OCI-LY3 (cell line): Measurements from ENCODE around the gene NELL1.

Experiments used
- CTCF ChIP-seq: fragments of 200-600, 300-600 bp; sonication (generic); IDR thresholded peaks from 2 replicates; pipeline ENCODE4 v1.5.1; 2014; ENCODE audit warnings: antibody characterized with exemption, low read length, low read depth
- EZH2phosphoT487 ChIP-seq: fragments of 200-600 bp; shearing (Covaris generic); IDR thresholded peaks from 2 replicates; pipeline ENCODE4 v1.6.1; 2018; ENCODE audit warnings: antibody characterized with exemption, mixed run types, low read depth

DNA sequence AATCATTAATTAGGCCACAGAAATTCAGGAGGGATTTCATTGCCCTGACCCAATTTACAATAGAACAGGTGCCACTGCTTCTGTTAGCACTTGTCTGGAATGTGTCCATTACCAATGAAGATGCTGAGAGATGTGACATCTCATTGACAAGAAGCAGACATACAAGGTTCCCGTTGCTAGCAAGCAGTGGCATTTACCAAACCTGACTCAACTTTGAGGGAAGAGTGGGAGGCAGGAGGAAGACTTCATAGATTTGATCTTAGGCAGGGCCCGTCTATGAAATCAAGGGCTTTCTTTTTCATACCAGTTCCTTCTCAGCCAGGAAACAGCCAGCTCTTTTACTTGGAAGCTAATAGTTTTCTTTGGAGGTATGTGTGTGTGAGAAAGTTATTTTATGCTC is 280.2 kb downstream of the NELL1 start:
- TF ChIP-seq CTCF = no peak
- TF ChIP-seq EZH2phosphoT487 = no peak
